ENCODE data around the gene SNTB2.

DNA sequence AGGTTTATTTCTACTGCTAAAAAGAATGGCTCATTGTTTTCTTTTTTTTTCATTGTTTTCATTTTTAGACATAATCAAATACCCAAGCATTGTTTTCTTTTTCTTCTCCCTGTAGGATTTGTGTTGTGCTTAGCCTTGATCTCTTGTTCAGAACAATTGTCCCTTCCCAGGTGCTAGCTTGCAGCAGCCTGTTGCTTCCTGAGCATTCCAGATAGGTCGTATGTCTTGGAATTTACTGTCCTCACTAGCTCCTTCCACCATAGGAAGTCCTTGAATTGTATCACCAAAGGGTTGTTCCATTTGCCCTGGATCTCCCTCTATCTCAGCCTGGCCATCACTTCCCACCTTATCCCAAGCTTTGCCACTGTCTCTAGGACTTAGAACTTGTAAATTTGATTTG is 114.2 kb downstream of the SNTB2 start:
- TF ChIP-seq, protein P1, sequence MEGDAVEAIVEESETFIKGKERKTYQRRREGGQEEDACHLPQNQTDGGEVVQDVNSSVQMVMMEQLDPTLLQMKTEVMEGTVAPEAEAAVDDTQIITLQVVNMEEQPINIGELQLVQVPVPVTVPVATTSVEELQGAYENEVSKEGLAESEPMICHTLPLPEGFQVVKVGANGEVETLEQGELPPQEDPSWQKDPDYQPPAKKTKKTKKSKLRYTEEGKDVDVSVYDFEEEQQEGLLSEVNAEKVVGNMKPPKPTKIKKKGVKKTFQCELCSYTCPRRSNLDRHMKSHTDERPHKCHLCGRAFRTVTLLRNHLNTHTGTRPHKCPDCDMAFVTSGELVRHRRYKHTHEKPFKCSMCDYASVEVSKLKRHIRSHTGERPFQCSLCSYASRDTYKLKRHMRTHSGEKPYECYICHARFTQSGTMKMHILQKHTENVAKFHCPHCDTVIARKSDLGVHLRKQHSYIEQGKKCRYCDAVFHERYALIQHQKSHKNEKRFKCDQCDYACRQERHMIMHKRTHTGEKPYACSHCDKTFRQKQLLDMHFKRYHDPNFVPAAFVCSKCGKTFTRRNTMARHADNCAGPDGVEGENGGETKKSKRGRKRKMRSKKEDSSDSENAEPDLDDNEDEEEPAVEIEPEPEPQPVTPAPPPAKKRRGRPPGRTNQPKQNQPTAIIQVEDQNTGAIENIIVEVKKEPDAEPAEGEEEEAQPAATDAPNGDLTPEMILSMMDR (IDR thresholded peaks at IDR 0.05) = no peak
- TF ChIP-seq EZH2phosphoT487 (IDR thresholded peaks at IDR 0.05) = no peak
